ENCODE measurements around the gene RHO. TPM values are rescaled to one million over a fixed set of nuclear protein-coding genes. Genes with fewer than 3 reads are reported as not detected.
A peak's percentile ranks its signal among the peaks of the same experiment; 100 is the strongest.

Gene RHO
- total and polyA plus RNA-seq, 2 donors (not counting 3 experiments of a cell fraction or from before 2014, with no cell fraction given) = not detected

GRCh38 chr3:129525341-129525968, 3.0 kb upstream of the RHO start:
- intact Hi-C loops (cut with micrococcal nuclease) = no loop called here
- dilution Hi-C loops (cut with MboI; ENCODE audit: extremely low pct_ligation_motif_present, low sequenced_read_pairs) = no loop called here
- no peaks in the 10 kb centered on the region for H3K9me3 ChIP-seq (replicated peaks; ENCODE audit: control insufficient read depth, insufficient read depth, low read length)
- no peak overlapping the region for H3K4me3 ChIP-seq (replicated peaks in 1 of 3; ENCODE audit: insufficient read depth in 1 of 3, low read depth in 1 of 3, low read length in 3 of 3)
- peak; percentile 77 for FAIRE-seq
- DNase-seq (ENCODE audit: low read depth, low spot score) = peak; percentile 35
- POLR2A ChIA-PET = no interaction called here
- H3K27ac ChIP-seq (ENCODE audit: insufficient read depth, low read depth, low read length) = no peak overlapping the region
- no peaks in the 10 kb centered on the region for H4K20me1 ChIP-seq (replicated peaks; ENCODE audit: control insufficient read depth, extremely low read depth, insufficient read depth, low read length)
- no peaks in the 10 kb centered on the region for H3K36me3 ChIP-seq (ENCODE audit: control insufficient read depth in 2 of 2, extremely low read depth in 1 of 2, insufficient read depth in 2 of 2, low read length in 2 of 2)
- no peaks in the 10 kb centered on the region for H3K79me2 ChIP-seq (ENCODE audit: control insufficient read depth, insufficient read depth, low read length)
- no peak overlapping the region for H3K9ac ChIP-seq (replicated peaks; ENCODE audit: extremely low read depth, insufficient read depth, low read length)
- H2AFZ ChIP-seq (ENCODE audit: low read depth, low read length) = peak overlapping the region; percentile 76
- no peak for TF ChIP-seq JUN (IDR thresholded peaks at IDR 0.05; ENCODE audit: borderline replicate concordance, insufficient read depth, insufficient read length, low read depth)
- TF ChIP-seq POLR2AphosphoS5 (IDR thresholded peaks at IDR 0.05; ENCODE audit: insufficient read depth, low read depth, low read length) = no peak
- no peak for TF ChIP-seq EZH2 (IDR thresholded peaks at IDR 0.05; ENCODE audit: borderline replicate concordance, low read depth, low read length, severe bottlenecking)
- TF ChIP-seq, protein P1, sequence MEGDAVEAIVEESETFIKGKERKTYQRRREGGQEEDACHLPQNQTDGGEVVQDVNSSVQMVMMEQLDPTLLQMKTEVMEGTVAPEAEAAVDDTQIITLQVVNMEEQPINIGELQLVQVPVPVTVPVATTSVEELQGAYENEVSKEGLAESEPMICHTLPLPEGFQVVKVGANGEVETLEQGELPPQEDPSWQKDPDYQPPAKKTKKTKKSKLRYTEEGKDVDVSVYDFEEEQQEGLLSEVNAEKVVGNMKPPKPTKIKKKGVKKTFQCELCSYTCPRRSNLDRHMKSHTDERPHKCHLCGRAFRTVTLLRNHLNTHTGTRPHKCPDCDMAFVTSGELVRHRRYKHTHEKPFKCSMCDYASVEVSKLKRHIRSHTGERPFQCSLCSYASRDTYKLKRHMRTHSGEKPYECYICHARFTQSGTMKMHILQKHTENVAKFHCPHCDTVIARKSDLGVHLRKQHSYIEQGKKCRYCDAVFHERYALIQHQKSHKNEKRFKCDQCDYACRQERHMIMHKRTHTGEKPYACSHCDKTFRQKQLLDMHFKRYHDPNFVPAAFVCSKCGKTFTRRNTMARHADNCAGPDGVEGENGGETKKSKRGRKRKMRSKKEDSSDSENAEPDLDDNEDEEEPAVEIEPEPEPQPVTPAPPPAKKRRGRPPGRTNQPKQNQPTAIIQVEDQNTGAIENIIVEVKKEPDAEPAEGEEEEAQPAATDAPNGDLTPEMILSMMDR (IDR thresholded peaks at IDR 0.05; ENCODE audit: extremely low read depth in 1 of 2, insufficient read depth in 1 of 2, low read depth in 1 of 2, low read length in 2 of 2) = no peak
- no peak for TF ChIP-seq POLR2A (IDR thresholded peaks at IDR 0.05; ENCODE audit: low read depth, low read length)
- TF ChIP-seq MAX (IDR thresholded peaks at IDR 0.05; ENCODE audit: insufficient read depth, insufficient read length) = no peak
- TF ChIP-seq MYC (IDR thresholded peaks at IDR 0.05; ENCODE audit: low read depth, low read length) = no peak
- no peak for TF ChIP-seq GATA2 (IDR thresholded peaks at IDR 0.05; ENCODE audit: insufficient read depth, insufficient read length, low read depth, low read length)
- TF ChIP-seq FOS (IDR thresholded peaks at IDR 0.05; ENCODE audit: borderline replicate concordance, insufficient read depth, low read length) = no peak
- H3K4me1 ChIP-seq (ENCODE audit: control insufficient read depth, extremely low read depth, insufficient read depth, low read length) = peaks cover 11% of the 10 kb centered on the region
- no peak overlapping the region for H3K4me2 ChIP-seq (ENCODE audit: insufficient read depth, low read length)
- no peaks in the 10 kb centered on the region for H3K27me3 ChIP-seq (ENCODE audit: control insufficient read depth in 2 of 2, insufficient read depth in 2 of 2, low read length in 2 of 2)
- no TSS peak for BruUV-seq (replicated peaks)
- H3K9me1 ChIP-seq (replicated peaks; ENCODE audit: control insufficient read depth, extremely low read depth, insufficient read depth, low read length) = no peaks in the 10 kb centered on the region
- CTCF ChIA-PET = interaction anchor here (0.9 to 1.8 kb wide), 4 partner anchors 9 to 68 kb away, joined by 3 to 6 read pairs (median 3); no protein-coding TSS in a partner anchor

Measured in endothelial cell of umbilical vein (primary cell).